Measurements from ENCODE around the gene PCDH9.

- TF ChIP-seq, protein P1, sequence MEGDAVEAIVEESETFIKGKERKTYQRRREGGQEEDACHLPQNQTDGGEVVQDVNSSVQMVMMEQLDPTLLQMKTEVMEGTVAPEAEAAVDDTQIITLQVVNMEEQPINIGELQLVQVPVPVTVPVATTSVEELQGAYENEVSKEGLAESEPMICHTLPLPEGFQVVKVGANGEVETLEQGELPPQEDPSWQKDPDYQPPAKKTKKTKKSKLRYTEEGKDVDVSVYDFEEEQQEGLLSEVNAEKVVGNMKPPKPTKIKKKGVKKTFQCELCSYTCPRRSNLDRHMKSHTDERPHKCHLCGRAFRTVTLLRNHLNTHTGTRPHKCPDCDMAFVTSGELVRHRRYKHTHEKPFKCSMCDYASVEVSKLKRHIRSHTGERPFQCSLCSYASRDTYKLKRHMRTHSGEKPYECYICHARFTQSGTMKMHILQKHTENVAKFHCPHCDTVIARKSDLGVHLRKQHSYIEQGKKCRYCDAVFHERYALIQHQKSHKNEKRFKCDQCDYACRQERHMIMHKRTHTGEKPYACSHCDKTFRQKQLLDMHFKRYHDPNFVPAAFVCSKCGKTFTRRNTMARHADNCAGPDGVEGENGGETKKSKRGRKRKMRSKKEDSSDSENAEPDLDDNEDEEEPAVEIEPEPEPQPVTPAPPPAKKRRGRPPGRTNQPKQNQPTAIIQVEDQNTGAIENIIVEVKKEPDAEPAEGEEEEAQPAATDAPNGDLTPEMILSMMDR (conservative IDR thresholded peaks at IDR 0.05; ENCODE audit: low read length), result no peak
- TF ChIP-seq EZH2phosphoT487 (IDR thresholded peaks at IDR 0.05; ENCODE audit: borderline replicate concordance), result no peak
These were observed 729.0 kb downstream of the PCDH9 start for GRCh38 chr13:66501181-66501580.

Data from Loucy (cell line).